HG02884 (cell line): ENCODE data around the gene KCNQ1OT1.

ENCODE experiments used
- ATAC-seq: cut with Tn5 transposase; IDR thresholded peaks from one replicate; pipeline ENCODE4 v1.9.1; 2021; ENCODE audit warnings: mild to moderate bottlenecking, moderate library complexity; ENCODE audit not compliant: unreplicated experiment

KCNQ1OT1 gene

GRCh38 chr11:2737866-2738265, 38.1 kb upstream of the KCNQ1OT1 start:
- no peak for ATAC-seq

GRCh38 chr11:2737226-2737590, 37.4 kb upstream of the KCNQ1OT1 start:
- no peak for ATAC-seq

GRCh38 chr11:2736577-2737225, 36.9 kb upstream of the KCNQ1OT1 start:
- no peak for ATAC-seq

GRCh38 chr11:2735053-2735589, 35.3 kb upstream of the KCNQ1OT1 start:
- no peak for ATAC-seq

GRCh38 chr11:2734181-2735052, 34.6 kb upstream of the KCNQ1OT1 start:
- ATAC-seq: no peak

GRCh38 chr11:2732940-2733628, 33.3 kb upstream of the KCNQ1OT1 start:
- ATAC-seq: no peak

GRCh38 chr11:2732261-2732939, 32.6 kb upstream of the KCNQ1OT1 start:
- no peak for ATAC-seq

- no peak for ATAC-seq
Observed at GRCh38 chr11:2731130-2732125, 31.6 kb upstream of the KCNQ1OT1 start.

- no peak for ATAC-seq
Observed at GRCh38 chr11:2730272-2731129, 30.7 kb upstream of the KCNQ1OT1 start.

- no peak for ATAC-seq
Observed at GRCh38 chr11:2729841-2730240, 30.0 kb upstream of the KCNQ1OT1 start.

- ATAC-seq: no peak
Observed at GRCh38 chr11:2728663-2729332, 29.0 kb upstream of the KCNQ1OT1 start.

- no peak for ATAC-seq
Observed at GRCh38 chr11:2728128-2728662, 28.4 kb upstream of the KCNQ1OT1 start.

GRCh38 chr11:2726964-2727363, 27.2 kb upstream of the KCNQ1OT1 start:
- ATAC-seq: no peak

- no peak for ATAC-seq
Observed at GRCh38 chr11:2725368-2726300, 25.8 kb upstream of the KCNQ1OT1 start.

GRCh38 chr11:2724653-2725367, 25.0 kb upstream of the KCNQ1OT1 start:
- ATAC-seq: no peak

GRCh38 chr11:2724104-2724503, 24.3 kb upstream of the KCNQ1OT1 start:
- ATAC-seq: no peak
